ENCODE measurements around the gene TIGD6. TPM values are rescaled to one million over a fixed set of nuclear protein-coding genes. Genes with fewer than 3 reads are reported as not detected.
A peak's percentile ranks its signal among the peaks of the same experiment; 100 is the strongest.

TIGD6 gene
- total and polyA plus RNA-seq, 12 donors = 2.1 to 4.2 (median 2.8) TPM

GRCh38 chr5:149963729-149964128, 36.7 kb downstream of the TIGD6 start:
- H3K4me3 ChIP-seq = no peak overlapping the region
- intact Hi-C loops (cut with DNase I) = loop anchor here in 5 of 10 donors (5.0 to 10.0 kb wide), 6 partner anchors 111 to 329 kb away; no protein-coding TSS in a partner anchor
- WGBS, 2 donors = 97 to 99% methylated on average over 3 of the region's 3 CpGs
- no peaks in the 10 kb centered on the region for H3K27me3 ChIP-seq
- TF ChIP-seq CTCF (IDR thresholded peaks at IDR 0.05) = no peak
- ATAC-seq (no peak), DNase-seq (no peak)
- no peaks in the 10 kb centered on the region for H3K9me3 ChIP-seq
- peaks cover 0 to 25% (median 18%) of the 10 kb centered on the region in 9 donors for H3K4me1 ChIP-seq
- H3K27ac ChIP-seq = no peak overlapping the region
- H3K36me3 ChIP-seq = no peaks in the 10 kb centered on the region

- intact Hi-C loops (cut with DNase I) = loop anchor here in 5 of 10 donors (5.0 to 10.0 kb wide), 6 partner anchors 110 to 328 kb away; no protein-coding TSS in a partner anchor
- Histone ChIP-seq H3K27me3 (no peaks in the 10 kb centered on the region), H3K9me3 (no peaks in the 10 kb centered on the region), H3K4me3 (no peak overlapping the region), H3K4me1 (peaks cover 0 to 25% (median 18%) of the 10 kb centered on the region in 9 donors), H3K27ac (no peak overlapping the region), H3K36me3 (no peaks in the 10 kb centered on the region)
- no peak for TF ChIP-seq CTCF (IDR thresholded peaks at IDR 0.05)
- 96 to 97% methylated on average over 5 of the region's 5 CpGs for WGBS, 2 donors
- no peak for ATAC-seq
- DNase-seq = no peak
Measured at GRCh38 chr5:149962601-149963300, 37.7 kb downstream of the TIGD6 start.

- ATAC-seq = no peak
- Histone ChIP-seq H3K27ac (no peak overlapping the region), H3K9me3 (no peaks in the 10 kb centered on the region), H3K27me3 (no peaks in the 10 kb centered on the region), H3K4me3 (no peak overlapping the region), H3K4me1 (peaks cover 0 to 25% (median 18%) of the 10 kb centered on the region in 9 donors), H3K36me3 (no peaks in the 10 kb centered on the region)
- DNase-seq = no peak
- 59 to 65% methylated on average over 6 of the region's 6 CpGs for WGBS, 2 donors
- TF ChIP-seq CTCF (IDR thresholded peaks at IDR 0.05) = peak in 8 of 9 donors; percentile 12 to 62 (median 45)
- intact Hi-C loops (cut with DNase I) = loop anchor here in 5 of 10 donors (2.0 to 10.0 kb wide), 7 partner anchors 110 to 327 kb away; no protein-coding TSS in a partner anchor
Measured at GRCh38 chr5:149961957-149962409, 38.5 kb downstream of the TIGD6 start.

- 13 to 14% methylated on average over 23 of the region's 23 CpGs for WGBS, 2 donors
- Histone ChIP-seq H3K27ac (peak overlapping the region in 9 of 10 donors; percentile 55 to 95 (median 85)), H3K9me3 (no peaks in the 10 kb centered on the region), H3K27me3 (no peaks in the 10 kb centered on the region), H3K36me3 (no peaks in the 10 kb centered on the region), H3K4me1 (peaks cover 0 to 25% (median 18%) of the 10 kb centered on the region in 9 donors), H3K4me3 (peak overlapping the region; percentile 66 to 91 (median 79))
- TF ChIP-seq CTCF (IDR thresholded peaks at IDR 0.05) = no peak
- intact Hi-C loops (cut with DNase I) = loop anchor here in 5 of 10 donors (2.0 to 10.0 kb wide), 7 partner anchors 109 to 326 kb away; no protein-coding TSS in a partner anchor
- no peak for DNase-seq
- ATAC-seq = no peak
Measured at GRCh38 chr5:149961186-149961685, 39.2 kb downstream of the TIGD6 start.

All from heart right ventricle (tissue), 16 donors.